Fibroblast of lung (primary cell): ENCODE results near the gene SPC24. TPM values are rescaled to one million over a fixed set of nuclear protein-coding genes. Genes with fewer than 3 reads are reported as not detected.

ENCODE experiments used
- DNase-seq, 2 donors: peaks; one replicate each; pipeline versions ENCODE4 v3.0.0 to v3.0.0-alpha.2; 2010; ENCODE audit warnings: low read depth in 2 of 2
- H2AFZ ChIP-seq: 2 replicates; pipeline ENCODE4 v1.5.1; 2012; ENCODE audit warnings: low read length, control low read depth, inconsistent platforms
- H3K27ac ChIP-seq: 2 replicates; pipeline ENCODE4 v1.5.1; 2011; ENCODE audit warnings: low read length, control low read depth; ENCODE audit not compliant: insufficient read depth
- H3K27me3 ChIP-seq: 2 replicates; pipeline ENCODE4 v1.5.1; 2011; ENCODE audit warnings: mild to moderate bottlenecking, low read length; ENCODE audit not compliant: control insufficient read depth, insufficient read depth
- H3K36me3 ChIP-seq: 2 replicates; pipeline ENCODE4 v1.5.1; 2011; ENCODE audit warnings: low read length; ENCODE audit not compliant: control insufficient read depth, insufficient read depth
- H3K4me1 ChIP-seq: 2 replicates; pipeline ENCODE4 v1.5.1; 2011; ENCODE audit warnings: low read length; ENCODE audit not compliant: control insufficient read depth, insufficient read depth; ENCODE audit errors: extremely low read depth
- H3K4me2 ChIP-seq: 2 replicates; pipeline ENCODE4 v1.5.1; 2011; ENCODE audit warnings: low read length, control low read depth; ENCODE audit not compliant: insufficient read depth; ENCODE audit errors: extremely low read depth
- H3K4me3 ChIP-seq, 4 experiments: fragments of 200-600 bp in 1 of 4; sonication (generic) in 1 of 4; replicated peaks in 1 of 4; 2 replicates each; pipeline ENCODE4 v1.5.1; 2011 to 2016; ENCODE audit warnings: low read length in 4 of 4, low read depth in 3 of 4, mild to moderate bottlenecking in 3 of 4, control low read depth in 2 of 4, inconsistent platforms in 1 of 4, mixed read lengths in 1 of 4; ENCODE audit not compliant: insufficient read depth in 1 of 4; ENCODE audit errors: control extremely low read depth in 1 of 4
- H3K79me2 ChIP-seq: 2 replicates; pipeline ENCODE4 v1.5.1; 2012; ENCODE audit warnings: mild to moderate bottlenecking, low read length, inconsistent platforms; ENCODE audit not compliant: control insufficient read depth, insufficient read depth
- H3K9ac ChIP-seq: 2 replicates; pipeline ENCODE4 v1.5.1; 2011; ENCODE audit warnings: mild to moderate bottlenecking, low read length, control low read depth; ENCODE audit not compliant: insufficient read depth
- H3K9me3 ChIP-seq: 2 replicates; pipeline ENCODE4 v1.5.1; 2012; ENCODE audit warnings: low read depth, low read length; ENCODE audit not compliant: control insufficient read depth, insufficient read depth
- H4K20me1 ChIP-seq: 2 replicates; pipeline ENCODE4 v1.5.1; 2011; ENCODE audit warnings: low read length; ENCODE audit not compliant: control insufficient read depth, insufficient read depth; ENCODE audit errors: extremely low read depth
- CTCF ChIP-seq, 2 donors: IDR thresholded peaks in 1 of 2; conservative IDR thresholded peaks in 1 of 2; 1 replicate in 1 of 2; 2 replicates in 1 of 2; pipeline ENCODE4 v1.5.1; 2011 to 2012; ENCODE audit warnings: low read length in 2 of 2, control low read depth in 1 of 2, inconsistent platforms in 1 of 2, low read depth in 1 of 2, mild to moderate bottlenecking in 1 of 2
- EZH2 ChIP-seq: IDR thresholded peaks from 2 replicates; pipeline ENCODE4 v1.5.1; 2012; ENCODE audit warnings: low read length, control low read depth, mild to moderate bottlenecking; ENCODE audit errors: missing control alignments
- polyA plus RNA-seq, 2 donors: library from polyadenylated mRNA; depleted of rRNA in 1 of 2; stranded (reverse) in 1 of 2; unstranded in 1 of 2; fragments of >200 nt; gene quantifications; 2 replicates each; pipeline ENCODE4 v1.2.1, GENCODE V29; 2011 to 2012; ENCODE audit warnings: missing spikeins in 1 of 2
- total RNA-seq: library from RNA; depleted of rRNA; stranded (reverse); fragments of >200 nt; gene quantifications from 2 replicates; pipeline ENCODE4 v1.2.1, GENCODE V29; 2014

SPC24 gene
- total and polyA plus RNA-seq, 2 donors (not counting 1 experiment from before 2014, with no cell fraction given): 8.1 to 32.0 TPM

- Histone ChIP-seq H3K9me3 (no peaks in the 10 kb centered on the region), H3K4me2 (no peak overlapping the region), H4K20me1 (peaks cover 3% of the 10 kb centered on the region), H3K4me1 (no peaks in the 10 kb centered on the region), H3K36me3 (peaks cover 54% of the 10 kb centered on the region), H3K79me2 (peaks cover 27% of the 10 kb centered on the region), H3K9ac (no peak overlapping the region), H2AFZ (no peak overlapping the region), H3K4me3 (no peak overlapping the region), H3K27me3 (no peaks in the 10 kb centered on the region), H3K27ac (no peak overlapping the region)
- no peak for TF ChIP-seq EZH2
- TF ChIP-seq CTCF (conservative IDR thresholded peaks at IDR 0.05 in 1 of 2, IDR thresholded peaks at IDR 0.05 in 1 of 2; ENCODE audit: low read depth in 1 of 2, low read length in 2 of 2): no peak
- DNase-seq: no peak
Measured at GRCh38 chr19:11113140-11113708, 42.4 kb downstream of the SPC24 start.

- Histone ChIP-seq H3K4me2 (no peak overlapping the region), H3K27ac (no peak overlapping the region), H3K4me3 (no peak overlapping the region), H3K9me3 (no peaks in the 10 kb centered on the region), H3K9ac (no peak overlapping the region), H4K20me1 (peaks cover 3% of the 10 kb centered on the region), H3K27me3 (no peaks in the 10 kb centered on the region), H3K4me1 (no peaks in the 10 kb centered on the region), H3K36me3 (peaks cover 56% of the 10 kb centered on the region), H2AFZ (no peak overlapping the region), H3K79me2 (peaks cover 31% of the 10 kb centered on the region)
- DNase-seq: no peak
- TF ChIP-seq CTCF (conservative IDR thresholded peaks at IDR 0.05 in 1 of 2, IDR thresholded peaks at IDR 0.05 in 1 of 2; ENCODE audit: low read depth in 1 of 2, low read length in 2 of 2): no peak
- TF ChIP-seq EZH2: no peak
Measured at GRCh38 chr19:11111771-11112144, 43.8 kb downstream of the SPC24 start.

GRCh38 chr19:11111117-11111770 is 44.3 kb downstream of the SPC24 start:
- peaks cover 56% of the 10 kb centered on the region for H3K36me3 ChIP-seq

More at GRCh38 chr19:11111117-11111770, 44.3 kb downstream of the SPC24 start:
- H3K4me1 ChIP-seq: no peaks in the 10 kb centered on the region
- TF ChIP-seq EZH2: no peak
- no peak for TF ChIP-seq CTCF (conservative IDR thresholded peaks at IDR 0.05 in 1 of 2, IDR thresholded peaks at IDR 0.05 in 1 of 2; ENCODE audit: low read depth in 1 of 2, low read length in 2 of 2)
- no peak overlapping the region for H2AFZ ChIP-seq
- H3K27ac ChIP-seq: no peak overlapping the region
- H3K9me3 ChIP-seq: no peaks in the 10 kb centered on the region
- no peaks in the 10 kb centered on the region for H3K27me3 ChIP-seq
- no peak overlapping the region for H3K4me3 ChIP-seq
- H3K4me2 ChIP-seq: no peak overlapping the region
- peaks cover 3% of the 10 kb centered on the region for H4K20me1 ChIP-seq
- no peak for DNase-seq
- peaks cover 31% of the 10 kb centered on the region for H3K79me2 ChIP-seq
- no peak overlapping the region for H3K9ac ChIP-seq
